ENCODE measurements around the gene FAM53A. TPM values are rescaled to one million over a fixed set of nuclear protein-coding genes. Genes with fewer than 3 reads are reported as not detected.
"Not testable (repeated sequence)": the region's sequence is repeated elsewhere in the genome, so short reads cannot be mapped to it uniquely, and the experiment has no call there.

The FAM53A gene
- total RNA-seq, 2 donors from 2014 or later = 1.5 to 1.7 TPM

DNA sequence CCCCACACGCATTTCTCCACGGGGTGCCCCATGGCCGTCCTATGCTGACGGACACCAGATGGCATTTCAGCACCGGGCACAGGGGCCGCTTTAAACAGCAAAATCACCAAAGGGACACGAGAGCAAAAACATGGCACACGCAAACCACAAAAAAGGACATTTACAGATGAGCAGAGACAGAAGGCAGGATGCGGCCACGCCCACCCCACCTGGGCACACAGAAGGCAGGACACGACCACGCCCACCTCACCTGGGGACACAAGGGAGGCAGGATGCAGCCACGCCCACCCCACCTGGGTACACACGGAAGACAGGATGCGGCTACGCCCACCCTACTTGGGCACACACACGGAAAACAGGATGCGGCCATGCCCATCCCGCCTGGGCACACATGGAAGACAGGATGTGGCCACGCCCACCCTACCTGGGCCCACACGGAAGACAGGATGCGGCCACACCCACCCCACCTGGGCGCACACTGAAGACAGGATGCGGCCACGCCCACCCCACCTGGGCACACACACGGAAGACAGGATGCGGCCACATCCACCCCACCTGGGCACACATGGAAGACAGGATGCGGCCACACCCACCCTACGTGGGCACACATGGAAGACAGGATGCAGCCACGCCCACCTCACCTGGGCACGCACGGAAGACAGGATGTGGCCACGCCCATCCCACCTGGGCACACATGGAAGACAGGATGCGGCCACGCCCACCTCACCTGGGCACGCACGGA is 69.1 kb downstream of the FAM53A start:
- DNase-seq (ENCODE audit: low spot score) = no peak
- intact Hi-C loops (cut with DNase I) = no loop called here

DNA sequence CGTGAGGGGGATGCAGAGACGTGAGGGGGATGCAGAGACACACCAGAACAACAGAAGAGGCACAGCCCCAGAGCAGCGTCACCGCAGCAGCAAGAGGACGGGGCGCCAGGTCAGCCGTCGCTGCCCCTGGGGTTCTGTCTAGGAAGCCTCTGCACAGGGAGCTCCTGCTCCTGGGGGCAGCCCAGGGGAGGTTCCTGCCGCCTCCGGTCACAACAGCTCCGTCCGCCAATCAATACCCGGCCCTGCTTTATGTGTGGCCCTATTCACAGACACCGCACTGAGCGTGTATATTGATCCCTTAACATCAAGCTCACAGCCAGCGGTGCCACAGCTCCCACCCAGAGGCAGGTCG is 69.6 kb downstream of the FAM53A start:
- intact Hi-C loops (cut with DNase I) = no loop called here
- no peak for DNase-seq (ENCODE audit: low spot score)

DNA sequence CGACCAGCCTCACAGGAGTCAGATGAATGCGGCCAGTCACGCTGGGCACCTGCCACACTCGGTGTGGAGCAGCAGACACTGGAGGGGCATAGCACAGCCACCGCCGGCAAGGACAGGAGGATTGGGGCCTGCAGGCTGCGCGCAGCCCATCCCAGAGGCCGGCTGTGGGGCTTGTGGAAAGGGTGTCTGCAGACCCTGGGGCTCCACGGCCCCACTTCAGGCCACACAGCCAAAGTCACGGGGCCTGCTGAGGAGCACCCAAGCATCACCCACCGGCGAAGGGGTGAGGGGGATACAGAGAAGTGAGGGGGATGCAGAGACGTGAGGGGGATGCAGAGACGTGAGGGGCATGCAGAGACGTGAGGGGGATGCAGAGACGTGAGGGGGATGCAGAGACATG is 70.1 kb downstream of the FAM53A start:
- intact Hi-C loops (cut with DNase I) = no loop called here
- no peak for DNase-seq (ENCODE audit: low spot score)

DNA sequence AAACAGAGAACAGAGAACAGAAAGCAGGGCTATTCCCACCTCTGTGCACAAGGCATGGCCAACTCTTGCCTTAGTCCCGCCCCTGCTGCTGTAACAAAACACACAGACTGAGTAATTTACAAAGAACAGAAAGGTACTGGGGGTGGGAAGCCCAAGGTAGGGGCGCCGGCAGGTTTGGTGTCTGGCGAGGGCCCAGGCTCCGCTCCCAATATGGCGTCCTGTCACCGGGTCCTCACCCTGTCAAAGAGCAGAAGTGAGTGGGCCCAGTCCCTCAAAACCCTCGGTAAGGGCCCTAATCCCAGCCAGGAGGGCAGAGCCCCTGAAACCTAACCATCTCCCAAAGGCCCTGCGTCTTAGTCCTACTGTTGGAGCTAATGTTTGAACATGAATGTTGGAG is 71.0 kb downstream of the FAM53A start:
- no peak for DNase-seq (ENCODE audit: low spot score)
- intact Hi-C loops (cut with DNase I) = no loop called here

DNA sequence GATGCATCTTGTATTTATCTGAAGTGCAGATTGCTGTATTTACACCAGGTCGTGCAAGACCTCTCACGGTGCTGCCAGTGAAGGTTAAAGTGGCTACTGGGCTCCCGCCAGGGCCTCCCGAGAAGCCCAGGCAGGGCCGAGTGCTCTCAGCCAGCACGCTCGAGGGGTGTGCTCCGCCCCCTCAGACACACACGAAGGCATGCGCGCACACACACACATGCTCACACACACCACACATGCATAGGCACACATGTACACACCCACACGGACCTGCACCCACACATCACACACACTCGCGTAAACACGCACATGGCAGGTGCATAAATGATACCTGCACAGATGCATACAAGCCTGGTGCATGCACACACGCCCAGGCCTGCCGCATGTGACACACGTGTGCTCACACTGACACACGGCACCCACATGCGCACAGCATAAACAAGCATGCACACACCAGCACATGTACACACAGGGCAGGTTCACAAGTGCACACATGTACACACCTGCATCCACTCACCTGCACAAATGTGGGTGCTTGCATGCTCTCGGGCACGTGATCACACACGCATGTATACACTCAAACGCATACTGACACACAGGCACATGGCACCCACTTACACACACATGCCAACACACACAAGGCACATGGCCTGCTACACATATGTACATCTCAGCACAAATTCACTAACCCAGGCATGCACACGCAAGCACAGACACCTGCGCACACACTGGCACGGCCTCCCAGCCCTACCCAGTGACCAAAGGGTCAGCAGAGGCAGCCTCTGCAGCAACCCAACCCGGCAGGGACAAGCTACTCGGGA is 71.6 kb downstream of the FAM53A start:
- DNase-seq (ENCODE audit: low spot score) = no peak
- intact Hi-C loops (cut with DNase I) = no loop called here

DNA sequence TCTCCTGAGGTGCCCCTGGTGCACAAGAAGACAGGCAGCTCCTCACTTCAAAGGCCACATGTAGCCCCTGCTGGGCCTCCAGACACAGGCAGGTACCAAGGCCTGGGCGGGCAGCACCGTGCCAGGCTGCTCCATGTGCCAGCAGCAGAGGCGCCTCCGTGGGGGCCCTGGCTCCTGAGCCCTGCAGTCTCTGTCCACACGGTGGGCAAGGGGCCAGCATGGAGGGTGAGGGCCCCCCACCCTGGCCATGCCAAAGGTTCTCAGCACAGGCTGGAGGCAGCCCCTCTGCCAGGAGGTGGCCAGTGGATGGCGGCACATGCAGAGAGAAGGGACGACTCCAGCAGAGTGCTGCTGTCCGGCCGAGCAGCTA is 72.6 kb downstream of the FAM53A start:
- intact Hi-C loops (cut with DNase I) = no loop called here
- no peak for DNase-seq (ENCODE audit: low spot score)

DNA sequence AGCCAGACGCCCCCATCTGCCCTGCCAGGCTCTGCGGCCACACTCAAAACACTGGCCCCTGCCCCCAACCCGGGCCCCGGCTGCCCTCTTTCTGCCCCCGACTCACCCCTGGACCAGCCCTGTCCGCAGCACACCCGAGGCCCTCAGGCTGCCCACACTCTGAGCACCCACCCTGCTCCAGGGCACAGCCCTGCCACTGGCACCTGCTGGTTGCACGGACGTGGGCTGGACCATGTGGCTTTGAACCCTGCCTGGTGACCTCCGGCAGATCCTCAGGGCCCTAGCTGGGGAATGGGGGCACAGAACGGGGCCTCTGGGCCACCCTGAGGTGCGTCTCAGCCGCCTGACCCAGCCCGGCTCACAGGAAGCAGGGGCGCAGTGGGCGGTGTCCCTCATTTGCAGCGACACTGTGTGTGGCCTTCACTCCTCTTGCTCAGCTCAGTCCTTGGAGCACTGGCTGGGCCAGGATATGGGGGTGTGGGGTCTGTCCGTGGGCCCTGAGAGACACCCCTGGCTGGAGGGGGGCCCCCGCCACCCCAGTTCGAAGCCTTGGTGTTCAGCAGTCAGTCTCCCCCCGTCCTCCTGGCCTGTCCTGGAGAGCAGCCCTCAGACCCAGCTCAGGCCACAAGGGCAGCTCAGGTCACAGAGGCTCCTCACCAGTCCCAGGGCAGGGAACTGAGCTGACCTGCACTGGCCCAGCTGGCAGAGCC is 73.2 kb downstream of the FAM53A start:
- intact Hi-C loops (cut with DNase I) = no loop called here
- DNase-seq (ENCODE audit: low spot score) = peak; percentile 62

DNA sequence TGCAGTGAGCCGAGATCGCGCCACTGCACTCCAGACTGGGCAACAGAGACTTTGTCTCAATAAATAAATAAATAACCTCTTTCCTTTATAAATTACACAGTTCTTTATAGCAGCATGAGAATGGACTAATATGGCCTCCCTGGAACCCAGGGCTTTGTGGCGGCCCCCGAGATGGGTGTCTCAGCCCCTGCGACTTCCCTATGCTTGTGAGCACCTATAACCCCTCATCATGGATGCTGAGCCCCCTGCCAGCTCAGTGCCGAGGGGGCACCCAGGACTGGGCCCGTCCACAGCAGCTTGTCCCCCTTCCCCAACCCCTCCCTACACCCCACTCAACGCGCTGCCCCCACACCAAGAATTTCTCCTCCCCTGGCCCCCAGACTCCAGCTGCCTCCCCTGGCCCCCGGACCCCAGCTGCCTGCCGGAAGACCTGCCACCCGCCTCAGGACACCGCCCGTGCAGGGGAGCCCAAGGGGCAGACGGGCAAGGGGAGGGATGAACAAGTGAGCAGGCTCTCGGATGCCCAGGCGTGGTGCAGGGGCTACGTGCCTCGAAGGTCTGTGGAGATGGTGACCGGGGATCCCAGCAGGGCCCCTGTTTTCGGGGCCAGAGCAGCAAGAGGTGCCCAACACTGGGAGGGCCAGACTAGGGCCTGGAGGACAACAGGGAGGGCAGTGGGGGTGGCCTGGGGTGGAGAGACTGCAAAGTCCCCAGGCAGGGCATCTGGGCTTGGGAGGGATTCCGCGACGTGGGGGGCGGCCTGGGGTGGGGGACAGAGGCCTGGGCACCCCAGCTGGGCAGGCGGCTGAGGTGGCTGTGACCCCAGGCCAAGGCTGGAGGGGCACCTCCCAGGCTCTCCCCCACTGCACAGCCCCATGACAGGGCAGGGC is 74.0 kb downstream of the FAM53A start:
- intact Hi-C loops (cut with DNase I) = no loop called here
- peak; percentile 75 for DNase-seq (ENCODE audit: low spot score)

DNA sequence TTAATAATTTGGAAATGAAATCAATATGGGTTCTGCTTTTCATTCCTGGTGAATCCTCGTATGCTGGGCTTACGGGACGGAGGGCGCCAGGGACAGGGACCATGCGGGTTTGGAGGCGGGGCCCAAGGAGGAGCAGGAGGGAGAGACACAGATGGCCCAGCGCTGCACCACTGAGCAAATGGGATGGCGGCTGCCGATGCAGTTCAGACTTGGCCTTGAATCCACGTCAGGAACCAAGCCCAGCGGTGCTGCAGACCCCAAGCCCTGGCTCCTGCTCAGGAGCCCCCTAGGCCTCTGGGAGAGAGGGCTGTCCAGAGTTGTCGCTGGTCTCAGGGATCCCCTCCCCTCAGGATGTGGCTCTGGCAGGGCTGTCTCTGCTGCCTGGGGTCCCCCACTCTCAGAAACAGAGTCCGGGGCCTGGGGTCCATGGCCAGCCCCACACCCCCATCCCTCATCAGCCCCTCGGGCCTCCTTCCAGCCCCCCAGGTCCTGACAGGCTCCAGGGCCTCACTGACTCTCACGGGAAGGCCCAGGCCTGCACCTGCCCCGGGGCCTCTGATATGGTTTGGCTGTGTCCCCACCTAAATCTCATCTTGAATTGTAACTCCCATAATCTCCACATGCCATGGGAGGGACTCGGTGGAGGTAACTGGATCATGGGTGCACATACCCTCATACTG is 75.2 kb downstream of the FAM53A start:
- DNase-seq (ENCODE audit: low spot score) = peak; percentile 70
- intact Hi-C loops (cut with DNase I) = no loop called here

DNA sequence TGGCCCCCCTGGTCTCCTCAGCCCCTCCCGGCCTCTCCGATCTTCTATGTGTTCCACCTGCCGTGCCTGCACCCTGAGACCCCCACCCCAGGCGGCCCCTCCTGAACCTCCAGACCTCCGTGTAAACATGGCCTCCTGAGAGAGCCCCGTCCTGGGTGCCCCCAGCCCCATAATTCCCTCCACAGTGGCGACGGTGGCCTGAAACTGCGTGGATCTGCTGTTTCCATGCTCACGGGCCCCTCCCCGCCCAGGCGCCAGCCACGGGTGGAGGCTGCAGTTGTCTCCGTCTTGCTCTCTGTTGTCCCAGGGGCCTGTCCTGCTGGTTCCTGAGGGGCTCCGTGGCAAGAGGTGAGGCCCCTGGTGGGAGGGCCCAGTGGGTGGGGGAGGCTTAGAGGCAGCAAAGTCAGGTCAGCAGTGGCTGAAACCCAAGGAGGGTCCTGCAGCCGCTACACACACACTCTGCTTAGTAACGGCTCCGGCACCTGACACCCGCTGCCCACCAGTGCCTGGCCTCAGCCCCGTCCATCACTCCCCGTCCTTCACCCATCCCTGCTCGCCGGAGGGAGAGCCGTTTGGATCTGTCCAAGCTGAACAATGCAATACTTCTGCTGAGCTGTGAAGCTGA is 75.8 kb downstream of the FAM53A start:
- intact Hi-C loops (cut with DNase I) = no loop called here
- peak; percentile 79 for DNase-seq (ENCODE audit: low spot score)

DNA sequence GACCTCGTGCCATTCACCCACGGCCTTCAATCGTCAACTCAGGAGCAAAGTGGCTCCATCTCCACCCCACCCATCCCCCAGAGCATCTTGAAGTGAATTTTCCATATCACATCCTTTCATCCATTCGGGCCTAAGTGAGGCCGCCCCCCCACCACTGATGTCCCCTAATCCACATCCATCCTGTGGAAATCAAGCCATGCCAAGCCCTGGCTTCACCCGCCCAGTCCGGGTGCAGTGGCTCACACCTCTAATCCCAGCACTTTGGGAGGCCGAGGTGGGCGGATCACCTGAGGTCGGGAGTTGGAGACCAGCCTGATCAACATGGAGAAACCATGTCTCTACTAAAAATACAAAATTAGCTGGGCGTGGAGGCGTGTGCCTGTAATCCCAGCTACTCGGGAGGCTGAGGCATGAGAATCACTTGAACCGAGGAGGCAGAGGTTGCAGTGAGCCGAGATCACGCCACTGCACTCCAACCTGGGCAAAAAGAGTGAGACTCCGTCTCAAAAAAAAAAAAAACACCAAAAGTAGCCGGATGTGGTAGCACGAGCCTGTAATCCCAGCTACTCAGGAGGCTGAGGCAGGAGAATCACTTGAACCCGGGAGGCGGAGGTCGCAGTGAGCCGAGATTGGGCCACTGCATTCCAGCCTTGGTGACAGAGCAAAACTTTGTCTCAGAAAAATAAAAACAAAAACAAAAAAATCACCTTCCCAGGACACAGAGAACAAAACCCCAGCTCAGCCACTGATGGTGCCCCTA is 76.5 kb downstream of the FAM53A start:
- intact Hi-C loops (cut with DNase I) = not testable (repeated sequence)

DNA sequence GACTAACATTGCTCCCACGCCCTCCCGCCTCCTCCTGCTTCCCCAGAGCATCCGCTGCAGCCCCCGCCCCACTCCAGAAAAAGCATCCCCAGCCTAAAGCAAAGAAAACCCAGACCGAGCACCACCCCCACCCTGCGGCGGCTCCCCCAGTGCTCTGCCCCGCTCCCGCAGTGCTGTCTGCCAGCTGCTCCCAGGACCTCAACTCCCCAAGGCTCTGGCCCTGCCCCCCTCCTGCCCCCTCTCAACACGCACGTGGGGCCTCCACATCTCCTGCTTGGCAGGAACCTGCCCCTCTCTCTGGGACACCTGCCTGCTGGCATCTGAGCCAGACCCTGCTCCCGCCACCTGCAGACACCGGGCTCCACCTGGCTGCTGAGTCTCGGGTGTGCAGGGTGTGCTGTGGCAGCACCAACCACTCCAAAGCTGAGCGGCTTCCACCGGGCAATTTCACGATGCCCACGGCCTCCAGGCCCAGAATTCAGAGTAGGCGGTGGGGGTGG is 79.4 kb downstream of the FAM53A start:
- intact Hi-C loops (cut with DNase I) = no loop called here
- DNase-seq (ENCODE audit: low spot score) = peak; percentile 73

More for the DNA sequence above, 76.5 kb downstream of the FAM53A start:
- DNase-seq (ENCODE audit: low spot score) = peak; percentile 76

DNA sequence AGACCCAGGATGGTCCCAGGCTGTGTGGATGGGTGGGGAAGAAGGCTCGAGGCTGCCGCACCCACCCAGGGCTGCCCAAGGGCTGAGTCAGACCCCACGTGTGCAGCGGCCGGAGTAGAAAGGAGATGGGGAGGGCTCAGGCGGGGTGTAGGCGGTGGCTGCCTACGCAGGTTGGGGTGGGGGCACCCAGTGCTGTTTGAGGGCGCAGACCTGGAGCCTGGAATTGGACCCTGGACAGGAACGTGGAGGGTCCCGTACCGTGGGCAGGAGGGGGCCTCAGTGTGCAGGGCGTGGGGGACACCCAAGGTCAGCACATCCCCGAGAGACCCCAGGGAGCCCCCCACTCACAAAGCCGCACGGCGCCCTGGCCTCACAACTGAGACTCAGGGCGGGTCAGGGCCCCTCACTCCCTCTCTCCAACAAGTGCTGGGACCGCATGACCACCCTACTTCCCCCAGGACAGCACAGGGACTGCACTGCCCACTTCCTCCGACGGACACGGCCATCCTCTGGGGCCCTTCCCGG is 79.9 kb downstream of the FAM53A start:
- intact Hi-C loops (cut with DNase I) = no loop called here
- peak; percentile 69 for DNase-seq (ENCODE audit: low spot score)

DNA sequence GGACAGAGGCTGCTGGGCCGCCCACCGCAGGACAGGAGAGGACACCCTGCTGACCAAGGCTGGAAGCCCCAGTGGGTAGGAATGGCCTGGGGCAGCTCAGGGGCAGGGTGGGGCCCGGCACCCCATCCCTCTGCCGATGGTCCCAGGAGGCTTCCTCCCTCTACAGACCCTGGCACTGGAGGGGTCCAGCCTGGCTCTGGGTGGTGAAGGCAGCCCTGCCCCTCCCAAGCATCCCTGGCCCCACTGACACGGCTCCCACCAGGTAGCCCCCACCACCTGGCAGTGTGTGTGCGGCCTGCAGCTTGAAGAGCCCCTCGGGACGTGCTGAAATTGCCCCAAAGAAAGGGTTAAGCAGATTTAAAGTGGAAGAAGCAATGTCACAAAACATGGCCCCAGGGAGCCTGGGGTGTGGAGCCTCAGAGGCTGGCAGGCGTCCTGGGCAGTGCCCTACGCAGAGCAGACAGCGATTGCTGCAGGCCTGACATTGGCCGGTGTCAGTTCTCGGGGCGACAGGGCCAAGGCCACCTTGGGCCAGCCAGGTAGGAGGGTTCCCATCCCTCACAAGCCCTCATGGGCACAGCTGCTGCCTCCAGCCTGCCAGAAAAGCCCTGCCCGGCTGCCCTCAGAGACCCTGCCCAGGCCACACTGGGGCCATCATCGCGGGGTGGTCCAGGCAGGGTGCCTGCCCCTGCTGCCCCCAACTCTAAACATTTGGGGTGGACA is 80.5 kb downstream of the FAM53A start:
- peak; percentile 71 for DNase-seq (ENCODE audit: low spot score)
- intact Hi-C loops (cut with DNase I) = no loop called here

DNA sequence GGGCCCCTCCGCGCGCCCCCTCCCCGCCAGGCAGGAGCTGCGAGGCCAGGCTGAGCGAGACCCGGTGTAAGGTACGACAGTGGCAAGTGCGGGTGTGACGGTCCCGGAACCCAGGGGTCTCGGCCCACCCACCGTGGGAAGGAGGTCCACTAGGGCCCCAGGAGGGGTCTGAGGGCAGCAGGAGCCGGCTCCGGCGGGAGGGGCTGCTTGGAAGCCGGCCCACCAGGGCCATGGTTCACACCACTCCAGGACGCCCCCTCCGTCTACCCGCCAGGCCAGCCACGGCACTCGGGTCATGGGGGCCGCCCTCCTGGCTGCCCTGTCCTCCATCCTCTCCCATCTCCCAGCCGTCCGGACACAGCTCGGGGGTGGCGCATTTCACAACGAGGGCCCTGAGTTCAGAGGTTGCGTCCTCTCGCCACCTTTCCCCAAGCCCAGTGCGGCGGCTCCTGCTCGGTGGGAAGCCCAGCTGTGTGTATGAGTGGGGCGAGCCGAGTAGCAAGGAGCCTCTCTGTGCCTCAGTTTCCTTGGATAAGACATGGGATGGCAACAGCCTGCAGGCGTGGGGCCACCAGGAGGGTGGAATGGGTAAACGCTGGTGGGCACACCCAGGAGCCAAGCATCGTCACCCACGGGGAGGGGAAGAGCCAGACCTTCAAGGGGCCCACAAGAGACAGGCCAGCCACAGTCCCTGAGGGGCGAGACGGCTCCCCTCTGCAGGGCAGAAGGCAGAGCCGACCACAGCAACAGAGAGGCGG is 81.3 kb downstream of the FAM53A start:
- peak; percentile 70 for DNase-seq (ENCODE audit: low spot score)
- intact Hi-C loops (cut with DNase I) = no loop called here

Measured in posterior vena cava (tissue), 2 donors.